ENCODE data around the gene VPS16.

- TF ChIP-seq POLR2A (IDR thresholded peaks at IDR 0.05): no peak
- no peak for TF ChIP-seq CTCF (IDR thresholded peaks at IDR 0.05)
- no peak for TF ChIP-seq EP300 (IDR thresholded peaks at IDR 0.05)
- TF ChIP-seq POLR2AphosphoS5 (IDR thresholded peaks at IDR 0.05): no peak
These were observed 63.1 kb downstream of the VPS16 start for GRCh38 chr20:2903686-2904085.

Measured in sigmoid colon (tissue), 4 donors.